ENCODE measurements around the gene BDKRB2.

GRCh38 chr14:96263347-96264199 lies 58.9 kb downstream of the BDKRB2 start:
- TF ChIP-seq REST (IDR thresholded peaks at IDR 0.05; ENCODE audit: insufficient read depth in 1 of 2, low read depth in 2 of 2, low read length in 2 of 2) (no peak), POLR2AphosphoS5 (IDR thresholded peaks at IDR 0.05; ENCODE audit: low read depth, low read length) (no peak), TAF1 (IDR thresholded peaks at IDR 0.05; ENCODE audit: borderline replicate concordance, insufficient read depth, low read length) (no peak), FOXP2 (optimal IDR thresholded peaks at IDR 0.05; ENCODE audit: borderline replicate concordance, extremely low read depth, extremely low read length, insufficient read depth) (no peak)

Data from PFSK-1 (cell line).